Gastroesophageal sphincter (tissue), 3 donors: ENCODE data around the gene DMD.

ENCODE experiments used
- CTCF ChIP-seq, 4 experiments: fragments of 200-600 bp in 2 of 4; fragments of 450-650 bp in 2 of 4; sonication (generic) in 1 of 4; IDR thresholded peaks; one replicate each; pipeline ENCODE4 v1.5.1; 2017 to 2019; ENCODE audit warnings: antibody characterized with exemption in 4 of 4, mild to moderate bottlenecking in 2 of 4, moderate library complexity in 2 of 4
- EP300 ChIP-seq: sonication (generic); formaldehyde crosslinking; IDR thresholded peaks from one replicate; pipeline ENCODE4 v1.6.1; 2017; ENCODE audit warnings: antibody characterized with exemption, mild to moderate bottlenecking
- POLR2A ChIP-seq, 2 donors: fragments of 450-650 bp; IDR thresholded peaks; one replicate each; pipeline ENCODE4 v1.6.1; 2017; ENCODE audit warnings: antibody characterized with exemption in 2 of 2, mild to moderate bottlenecking in 2 of 2, moderate library complexity in 1 of 2
- POLR2AphosphoS5 ChIP-seq: sonication (generic); formaldehyde crosslinking; IDR thresholded peaks from one replicate; pipeline ENCODE4 v1.6.1; 2017; ENCODE audit warnings: antibody characterized with exemption

DNA sequence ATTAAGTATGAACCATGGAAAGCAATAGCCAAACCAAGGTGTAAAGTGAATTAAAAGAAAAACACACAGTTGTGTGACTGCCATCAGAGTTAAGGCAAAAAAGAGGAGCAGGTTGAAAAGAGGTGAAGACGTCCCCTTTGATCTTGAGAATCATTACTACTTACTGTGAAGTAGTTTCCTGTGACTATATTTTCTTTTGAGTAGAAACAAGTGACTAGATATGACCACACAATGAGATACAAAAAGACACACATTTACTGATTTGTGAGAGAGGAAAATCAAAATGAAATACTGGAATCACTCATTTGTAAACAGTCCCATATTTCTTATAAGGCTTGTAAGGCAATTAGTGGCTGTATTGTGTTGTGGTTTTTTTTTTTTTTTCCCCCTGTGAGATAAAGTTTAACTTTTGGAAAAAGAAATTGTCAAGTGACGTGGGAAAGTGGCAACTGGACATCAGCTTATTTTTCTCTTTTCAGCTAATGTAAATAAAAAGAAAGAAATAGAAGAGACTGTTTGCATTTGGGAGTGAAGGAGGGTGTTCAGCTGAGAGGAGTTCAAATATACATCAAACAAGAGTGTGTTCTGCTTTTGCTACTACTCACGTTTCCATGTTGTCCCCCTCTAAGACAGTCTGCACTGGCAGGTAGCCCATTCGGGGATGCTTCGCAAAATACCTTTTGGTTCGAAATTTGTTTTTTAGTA lies 2033.1 kb downstream of the DMD start:
- TF ChIP-seq CTCF (IDR thresholded peaks at IDR 0.05) (no peak), POLR2AphosphoS5 (no peak), EP300 (no peak), POLR2A (IDR thresholded peaks at IDR 0.05) (no peak)
